Transverse colon (tissue), 4 donors: ENCODE data around the gene IRF8.

Source experiments
- CTCF ChIP-seq, 5 experiments: fragments of 200-600 bp in 3 of 5; fragments of 450-650 bp in 2 of 5; sonication (generic) in 3 of 5; IDR thresholded peaks; 1 replicate in 2 of 5; 2 replicates in 3 of 5; pipeline ENCODE4 v1.5.1; 2016 to 2017; ENCODE audit warnings: antibody characterized with exemption in 5 of 5, inconsistent platforms in 3 of 5, mild to moderate bottlenecking in 2 of 5, moderate library complexity in 1 of 5
- EP300 ChIP-seq: sonication (generic); formaldehyde crosslinking; IDR thresholded peaks from one replicate; pipeline ENCODE4 v1.6.1; 2017; ENCODE audit warnings: antibody characterized with exemption, low read depth
- POLR2A ChIP-seq: fragments of 450-650 bp; IDR thresholded peaks from one replicate; pipeline ENCODE4 v1.6.1; 2016; ENCODE audit warnings: antibody characterized with exemption, mild to moderate bottlenecking, moderate library complexity
- POLR2AphosphoS5 ChIP-seq, 3 donors: sonication (generic); formaldehyde crosslinking; IDR thresholded peaks; one replicate each; pipeline ENCODE4 v1.6.1; 2016; ENCODE audit warnings: antibody characterized with exemption in 3 of 3

DNA sequence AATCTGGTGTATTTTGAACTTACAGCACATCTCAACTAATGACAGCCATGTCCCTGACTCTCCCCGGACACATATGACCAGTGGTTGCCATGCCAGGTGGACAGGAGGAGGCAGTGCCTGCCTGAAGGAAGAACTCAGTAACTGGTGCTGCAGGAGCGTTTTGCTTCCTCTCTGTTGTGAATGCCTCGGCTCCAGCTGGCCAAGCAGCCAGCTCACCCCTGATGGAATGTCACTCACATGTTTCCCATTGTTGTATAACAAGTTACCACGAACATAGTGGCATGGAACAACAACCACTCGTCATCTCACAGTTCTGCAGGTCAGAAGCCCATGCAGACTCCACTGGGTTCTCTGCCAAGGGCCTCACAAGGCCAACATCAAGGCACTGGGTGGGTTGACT, 20.1 kb upstream of the IRF8 start:
- TF ChIP-seq CTCF (IDR thresholded peaks at IDR 0.05): no peak
- TF ChIP-seq EP300: no peak
- TF ChIP-seq POLR2A: no peak
- TF ChIP-seq POLR2AphosphoS5 (IDR thresholded peaks at IDR 0.05): no peak
